ENCODE results near the gene SEMA5B.
A peak's percentile ranks its signal among the peaks of the same experiment; 100 is the strongest.

SEMA5B gene

GRCh38 chr3:122892118-122892960 lies 135.2 kb downstream of the SEMA5B start:
- DNase-seq (ENCODE audit: low spot score) = no peak

- DNase-seq (ENCODE audit: low spot score) = no peak
Observed at GRCh38 chr3:122890720-122891220, 136.8 kb downstream of the SEMA5B start.

- peak; percentile 21 for DNase-seq (ENCODE audit: low spot score)
Observed at GRCh38 chr3:122890077-122890719, 137.4 kb downstream of the SEMA5B start.

GRCh38 chr3:122886946-122887345 lies 140.6 kb downstream of the SEMA5B start:
- DNase-seq (ENCODE audit: low spot score) = no peak

- no peak for DNase-seq (ENCODE audit: low spot score)
Observed at GRCh38 chr3:122886251-122886650, 141.3 kb downstream of the SEMA5B start.

- no peak for DNase-seq (ENCODE audit: low spot score)
Observed at GRCh38 chr3:122882361-122882947, 145.1 kb downstream of the SEMA5B start.

GRCh38 chr3:122880624-122881023 lies 146.9 kb downstream of the SEMA5B start:
- DNase-seq (ENCODE audit: low spot score) = no peak

GRCh38 chr3:122880173-122880572 lies 147.4 kb downstream of the SEMA5B start:
- DNase-seq (ENCODE audit: low spot score) = no peak

GRCh38 chr3:122875547-122876127 lies 151.9 kb downstream of the SEMA5B start:
- peak; percentile 16 for DNase-seq (ENCODE audit: low spot score)

- no peak for DNase-seq (ENCODE audit: low spot score)
Observed at GRCh38 chr3:122873741-122874515, 153.6 kb downstream of the SEMA5B start.

- DNase-seq (ENCODE audit: low spot score) = no peak
Observed at GRCh38 chr3:122868322-122868721, 159.2 kb downstream of the SEMA5B start.

- DNase-seq (ENCODE audit: low spot score) = no peak
Observed at GRCh38 chr3:122864498-122864897, 163.1 kb downstream of the SEMA5B start.

- DNase-seq (ENCODE audit: low spot score) = no peak
Observed at GRCh38 chr3:122862381-122862780, 165.2 kb downstream of the SEMA5B start.
